ENCODE measurements around the gene SLIT1. TPM values are rescaled to one million over a fixed set of nuclear protein-coding genes. Genes with fewer than 3 reads are reported as not detected.

SLIT1 gene
- total RNA-seq, 4 donors from 2014 or later, result not detected

GRCh38 chr10:97188261-97188711, 2.5 kb upstream of the SLIT1 start:
- no peak for DNase-seq (ENCODE audit: low spot score in 2 of 2)
- intact Hi-C loops (cut with DNase I; ENCODE audit: low total_unique reads), result no loop called here
- no peak overlapping the region for H3K4me3 ChIP-seq (ENCODE audit: low read depth, poor library complexity, severe bottlenecking)
- TF ChIP-seq POLR2A (IDR thresholded peaks at IDR 0.05), result no peak
- TF ChIP-seq CTCF (IDR thresholded peaks at IDR 0.05), result no peak
- 54 to 60% methylated on average over 11 of the region's 11 CpGs for WGBS, 2 donors

GRCh38 chr10:97186911-97187310, 1.2 kb upstream of the SLIT1 start:
- intact Hi-C loops (cut with DNase I; ENCODE audit: low total_unique reads), result no loop called here
- TF ChIP-seq POLR2A (IDR thresholded peaks at IDR 0.05), result no peak
- no peak overlapping the region for H3K4me3 ChIP-seq (ENCODE audit: low read depth, poor library complexity, severe bottlenecking)
- WGBS, 2 donors, result 89 to 92% methylated on average over 18 of the region's 18 CpGs
- no peak for DNase-seq (ENCODE audit: low spot score in 2 of 2)

GRCh38 chr10:97184971-97185325, 811 bp downstream of the SLIT1 start:
- H3K4me3 ChIP-seq (ENCODE audit: low read depth, poor library complexity, severe bottlenecking), result no peak overlapping the region
- TF ChIP-seq POLR2A (IDR thresholded peaks at IDR 0.05) (no peak), CTCF (IDR thresholded peaks at IDR 0.05) (no peak)

GRCh38 chr10:97183314-97183713, 2.4 kb downstream of the SLIT1 start:
- 95 to 97% methylated on average over 3 of the region's 3 CpGs for WGBS, 2 donors
- no peak for TF ChIP-seq POLR2A (IDR thresholded peaks at IDR 0.05)
- TF ChIP-seq CTCF (IDR thresholded peaks at IDR 0.05), result no peak
- intact Hi-C loops (cut with DNase I; ENCODE audit: low total_unique reads), result no loop called here
- DNase-seq (ENCODE audit: low spot score in 2 of 2), result no peak
- H3K4me3 ChIP-seq (ENCODE audit: low read depth, poor library complexity, severe bottlenecking), result no peak overlapping the region

More at GRCh38 chr10:97184971-97185325, 811 bp downstream of the SLIT1 start:
- 39 to 50% methylated on average over 16 to 17 of the region's 17 CpGs for WGBS, 2 donors
- intact Hi-C loops (cut with DNase I; ENCODE audit: low total_unique reads), result no loop called here
- DNase-seq (ENCODE audit: low spot score in 2 of 2), result no peak

- intact Hi-C loops (cut with DNase I; ENCODE audit: low total_unique reads), result no loop called here
- no peak overlapping the region for H3K4me3 ChIP-seq (ENCODE audit: low read depth, poor library complexity, severe bottlenecking)
- no peak for TF ChIP-seq POLR2A (IDR thresholded peaks at IDR 0.05)
- no peak for TF ChIP-seq CTCF (IDR thresholded peaks at IDR 0.05)
- no peak for DNase-seq (ENCODE audit: low spot score in 2 of 2)
- WGBS, 2 donors, result 77 to 78% methylated on average over 10 of the region's 10 CpGs
These were observed 3.3 kb downstream of the SLIT1 start for GRCh38 chr10:97182288-97182990.

GRCh38 chr10:97180986-97181385, 4.8 kb downstream of the SLIT1 start:
- DNase-seq (ENCODE audit: low spot score in 2 of 2), result no peak
- H3K4me3 ChIP-seq (ENCODE audit: low read depth, poor library complexity, severe bottlenecking), result no peak overlapping the region
- intact Hi-C loops (cut with DNase I; ENCODE audit: low total_unique reads), result no loop called here
- TF ChIP-seq CTCF (IDR thresholded peaks at IDR 0.05), result no peak
- TF ChIP-seq POLR2A (IDR thresholded peaks at IDR 0.05), result no peak
- 87 to 92% methylated on average over 9 to 10 of the region's 10 CpGs for WGBS, 2 donors

Measured in lower leg skin (tissue), 4 donors.